HG02970 (cell line): ENCODE results near the gene NAB2.

Experiments
- ATAC-seq: cut with Tn5 transposase; IDR thresholded peaks from one replicate; pipeline ENCODE4 v1.9.1; 2021; ENCODE audit warnings: mild to moderate bottlenecking, moderate library complexity, moderate number of reproducible peaks; ENCODE audit not compliant: unreplicated experiment, low FRiP score

The NAB2 gene

GRCh38 chr12:57129321-57129842, 40.5 kb downstream of the NAB2 start:
- ATAC-seq, result no peak

- no peak for ATAC-seq
Measured at GRCh38 chr12:57129889-57130288, 41.0 kb downstream of the NAB2 start.

DNA sequence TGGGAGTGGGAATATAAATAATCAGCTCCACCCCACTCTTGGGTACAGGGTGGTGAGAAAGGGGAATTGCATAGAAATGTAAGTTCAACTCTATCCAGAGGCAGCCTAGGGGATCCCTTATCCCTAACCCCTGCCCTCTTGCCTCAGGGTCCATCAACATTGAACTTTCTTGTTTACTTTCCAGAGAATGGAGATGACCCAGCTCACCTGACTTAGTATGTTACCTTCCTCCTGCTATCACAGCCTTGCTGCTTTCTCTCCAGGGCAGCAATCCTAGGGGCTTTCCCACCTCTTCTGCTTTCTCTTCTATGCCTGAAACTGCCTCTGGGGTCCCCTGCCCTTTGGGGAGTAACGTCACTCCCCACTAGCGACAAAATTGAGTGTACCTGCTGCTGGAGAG, 42.0 kb downstream of the NAB2 start:
- ATAC-seq, result no peak

DNA sequence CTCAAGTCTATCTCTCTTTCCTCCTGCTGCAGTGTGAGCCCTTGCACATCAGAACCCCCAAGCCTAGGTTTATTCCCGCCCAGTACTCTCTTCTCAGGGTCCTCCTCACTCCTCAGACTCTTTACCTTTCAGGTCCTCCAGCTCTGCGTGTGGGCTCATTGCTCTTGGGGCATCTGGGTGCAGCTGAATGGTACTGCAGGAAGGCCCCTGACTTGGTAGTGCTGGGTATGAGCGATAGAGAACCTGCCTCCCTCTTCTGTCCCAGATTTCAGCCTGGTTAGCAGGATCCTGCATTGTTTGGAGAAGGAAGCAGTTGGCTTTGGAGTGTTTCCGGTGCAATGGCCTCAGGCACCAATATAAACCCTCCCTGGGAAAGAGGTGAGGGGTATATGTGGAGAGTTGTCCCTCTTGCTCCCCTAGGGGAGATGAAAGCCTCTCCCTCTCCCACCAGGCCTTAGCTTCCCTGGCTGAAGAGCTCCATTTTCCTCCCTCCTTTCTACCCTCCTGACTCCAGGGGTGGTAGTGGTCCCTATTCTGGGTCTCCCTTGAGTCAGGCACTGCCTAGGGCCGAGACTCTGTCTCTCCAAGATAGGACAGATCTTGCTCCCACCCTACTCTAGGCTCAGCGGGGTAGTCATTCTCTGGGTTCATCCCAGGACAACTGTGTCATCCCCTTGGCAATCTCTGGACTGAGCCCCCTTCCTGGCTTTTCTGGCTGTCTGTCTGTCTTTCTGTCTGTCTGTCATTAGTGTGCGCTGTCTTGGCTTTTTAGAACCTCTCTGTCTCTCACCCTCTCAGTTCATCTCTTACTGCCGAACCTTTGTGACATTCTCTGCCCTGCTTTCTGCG, 43.2 kb downstream of the NAB2 start:
- ATAC-seq, result no peak

DNA sequence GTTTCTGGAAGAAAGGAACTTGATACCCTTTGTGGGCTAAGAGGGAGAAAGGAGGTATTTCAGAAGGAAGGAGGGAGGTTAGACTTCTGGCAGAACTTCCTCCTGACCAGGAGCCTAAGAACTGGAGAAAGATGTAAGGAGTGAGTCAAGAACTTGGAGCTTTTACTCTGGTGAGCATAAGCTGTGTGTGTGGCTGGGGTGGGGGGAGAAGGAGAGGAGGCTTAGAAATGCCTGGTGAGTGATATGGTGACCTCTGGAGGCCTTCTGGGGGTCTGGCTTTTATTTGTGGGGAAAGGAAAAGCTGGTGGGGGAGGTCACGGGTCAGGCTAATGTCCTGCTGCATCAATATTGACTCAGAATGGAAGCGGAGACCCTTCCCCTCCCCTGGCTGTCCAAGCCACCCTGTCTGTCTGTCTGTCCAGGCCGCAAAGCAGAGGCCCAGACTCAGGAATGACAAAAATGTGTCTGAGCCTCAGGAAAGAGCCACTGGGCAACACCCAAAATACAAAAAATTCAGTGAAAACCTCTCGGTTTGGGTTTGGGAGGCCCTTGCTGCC, 44.2 kb downstream of the NAB2 start:
- ATAC-seq, result no peak

GRCh38 chr12:57133916-57134315, 45.0 kb downstream of the NAB2 start:
- ATAC-seq, result no peak

DNA sequence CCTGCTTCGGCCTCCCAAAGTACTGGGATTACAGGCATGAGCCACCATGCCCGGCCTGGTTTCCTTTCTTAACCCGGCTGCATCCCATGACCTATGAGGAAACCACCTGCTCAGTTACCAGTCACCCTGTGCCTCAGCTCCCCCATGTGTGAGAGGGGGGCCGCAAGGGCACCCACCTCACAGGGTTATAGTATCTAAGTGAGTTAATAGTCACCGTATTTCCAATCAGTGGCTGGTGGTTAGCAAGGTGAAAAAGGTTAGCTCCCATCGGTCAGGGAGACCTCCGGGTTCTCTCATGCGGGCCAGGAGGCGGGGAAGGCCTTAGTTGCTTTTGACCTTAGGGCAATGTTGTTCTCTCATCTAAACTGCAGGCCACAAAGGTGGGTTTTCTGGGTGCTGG, 46.0 kb downstream of the NAB2 start:
- no peak for ATAC-seq

DNA sequence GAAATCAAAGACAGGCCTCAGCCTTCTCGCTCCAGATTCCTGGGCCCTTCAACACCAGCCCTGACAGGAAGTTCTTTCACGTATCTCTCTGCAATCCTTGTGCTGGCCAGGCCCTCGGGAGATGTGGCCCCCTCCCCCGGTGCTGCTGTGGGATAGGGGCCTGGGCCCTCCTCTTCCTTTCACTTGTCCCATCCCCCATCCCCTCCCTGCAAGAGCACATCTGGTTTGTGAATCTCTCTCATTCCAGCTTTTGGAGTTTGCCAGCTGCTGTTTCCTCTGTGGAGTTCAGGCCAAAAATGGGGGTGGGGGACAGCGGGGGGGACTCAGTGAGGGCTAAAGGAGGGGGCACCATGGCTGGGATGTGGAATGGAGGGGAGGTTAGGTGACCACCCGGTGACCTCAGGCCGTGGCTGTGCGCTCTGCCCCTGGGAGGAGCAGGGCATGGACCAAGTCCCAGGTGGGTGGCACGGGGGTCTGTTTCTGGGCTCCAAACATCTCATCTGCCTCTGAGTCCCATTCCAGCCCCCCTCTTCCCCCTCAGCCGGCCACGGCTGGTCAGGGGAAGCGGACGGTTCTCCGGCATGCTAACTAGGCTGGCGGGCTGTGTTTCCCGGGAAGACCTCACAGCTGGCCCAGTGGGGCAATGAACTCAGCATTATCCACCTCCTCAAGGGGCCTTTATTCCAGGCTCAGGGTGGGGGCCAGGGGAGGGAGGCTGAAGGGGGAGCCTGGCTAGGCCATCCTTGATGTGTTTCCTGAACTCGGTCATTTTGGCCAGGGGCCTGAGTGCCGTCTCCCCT, 46.8 kb downstream of the NAB2 start:
- no peak for ATAC-seq

DNA sequence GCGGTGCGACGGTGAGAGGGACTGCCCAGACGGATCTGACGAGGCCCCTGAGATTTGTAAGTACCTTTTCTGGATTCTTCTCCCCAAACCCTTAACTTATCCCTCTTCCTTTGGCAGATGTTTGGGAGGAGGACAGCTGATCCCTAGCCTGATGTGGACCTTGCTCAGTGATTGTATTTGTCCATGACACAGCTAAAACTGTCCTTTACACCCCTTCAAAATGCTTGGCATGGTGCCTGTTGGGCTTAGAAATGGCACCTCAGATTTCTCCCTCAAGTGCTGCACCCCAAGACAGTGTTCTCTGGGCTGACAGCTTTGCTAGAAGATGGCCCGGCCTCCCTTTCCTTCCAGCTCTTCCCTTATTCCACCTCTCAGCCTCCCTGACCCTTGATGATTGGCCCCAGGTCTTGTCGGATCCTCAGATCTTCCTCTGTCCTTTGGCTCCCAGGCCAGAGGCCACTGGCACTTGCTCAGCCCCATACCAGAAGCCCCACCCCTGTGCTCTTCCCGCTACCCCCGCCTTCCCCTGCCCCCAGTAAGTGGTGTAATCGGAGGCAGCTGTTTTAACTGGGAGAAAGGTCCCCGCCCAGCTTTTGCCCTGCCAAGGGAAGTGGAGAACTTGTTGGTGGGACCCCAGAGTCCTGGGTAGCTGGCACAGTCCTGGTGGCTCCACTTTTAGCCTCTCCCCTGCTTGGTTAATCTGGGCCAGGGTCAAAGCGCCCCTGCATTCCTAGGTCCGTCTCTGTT, 49.8 kb downstream of the NAB2 start:
- ATAC-seq, result no peak

- ATAC-seq, result no peak
Measured at GRCh38 chr12:57139796-57140649, 51.1 kb downstream of the NAB2 start.

DNA sequence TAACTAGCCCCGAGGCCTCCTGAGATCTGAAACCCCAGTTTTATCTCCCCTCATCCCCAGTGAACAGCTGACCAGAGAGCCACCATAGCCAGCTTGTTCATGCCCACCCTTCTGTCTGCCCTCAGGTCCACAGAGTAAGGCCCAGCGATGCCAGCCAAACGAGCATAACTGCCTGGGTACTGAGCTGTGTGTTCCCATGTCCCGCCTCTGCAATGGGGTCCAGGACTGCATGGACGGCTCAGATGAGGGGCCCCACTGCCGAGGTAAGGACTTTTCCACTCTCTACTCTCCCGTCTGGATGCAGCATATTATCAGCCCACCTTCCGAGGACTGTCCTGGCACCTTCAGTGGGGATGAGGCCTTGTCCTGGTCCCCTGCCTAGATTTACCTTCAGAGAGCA, 52.3 kb downstream of the NAB2 start:
- no peak for ATAC-seq

DNA sequence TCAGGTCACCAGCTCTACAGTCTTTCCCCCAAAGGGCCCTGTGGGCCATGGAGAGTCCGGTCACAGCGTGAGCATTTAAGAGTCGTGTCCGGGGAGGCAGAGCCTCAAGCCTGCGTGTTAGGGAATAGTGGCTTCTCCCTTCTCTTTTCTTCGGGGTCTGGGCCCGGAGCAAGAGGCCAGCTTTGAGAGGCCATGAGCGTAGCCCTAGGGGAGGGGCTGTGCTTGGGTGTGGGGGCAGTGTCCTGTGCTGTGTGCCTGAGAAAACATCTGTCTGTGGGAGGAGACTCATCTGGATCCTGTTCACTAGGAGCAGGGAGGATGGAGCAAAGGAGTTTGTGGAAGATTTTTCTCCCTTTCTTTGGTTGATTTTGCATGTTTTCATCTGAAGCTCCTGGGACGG, 53.2 kb downstream of the NAB2 start:
- ATAC-seq, result no peak

GRCh38 chr12:57142727-57143126, 53.8 kb downstream of the NAB2 start:
- no peak for ATAC-seq

DNA sequence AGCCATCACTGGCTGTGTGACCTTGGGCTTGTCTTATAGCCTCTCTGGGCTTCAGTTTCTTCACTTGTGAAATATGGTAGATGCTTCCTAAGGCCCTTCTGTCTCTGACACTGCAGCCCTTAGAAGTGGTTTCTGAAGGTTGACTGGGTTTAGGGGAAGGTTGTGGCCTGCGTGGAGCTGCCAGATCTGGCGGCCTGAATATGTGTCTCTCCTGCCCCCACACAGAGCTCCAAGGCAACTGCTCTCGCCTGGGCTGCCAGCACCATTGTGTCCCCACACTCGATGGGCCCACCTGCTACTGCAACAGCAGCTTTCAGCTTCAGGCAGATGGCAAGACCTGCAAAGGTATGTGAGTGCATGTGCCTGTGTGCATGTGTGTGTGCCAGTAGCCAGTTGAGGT, 54.5 kb downstream of the NAB2 start:
- no peak for ATAC-seq
